Astrocyte of the spinal cord (primary cell): Measurements from ENCODE around the gene PPP1CA.

Source experiments
- DNase-seq: peaks from one replicate; pipeline ENCODE4 v3.0.0; 2011; ENCODE audit warnings: low read depth, low spot score
- H3K4me3 ChIP-seq: 2 replicates; pipeline ENCODE4 v1.5.1; 2011; ENCODE audit warnings: low read depth, mild to moderate bottlenecking, low read length, moderate library complexity
- CTCF ChIP-seq: IDR thresholded peaks from 2 replicates; pipeline ENCODE4 v1.5.1; 2012; ENCODE audit warnings: low read depth, mild to moderate bottlenecking, low read length, inconsistent platforms
- in situ Hi-C: cut with HindIII; loops from 2 replicates; pipeline ENCODE4 v1.10.0; 2017; ENCODE audit warnings: low sequenced_read_pairs

Gene PPP1CA

GRCh38 chr11:67349457-67349856, 52.2 kb downstream of the PPP1CA start:
- in situ Hi-C loops: no loop called here
- no peak for DNase-seq

GRCh38 chr11:67349036-67349435, 52.6 kb downstream of the PPP1CA start:
- no peak for DNase-seq
- H3K4me3 ChIP-seq: no peak overlapping the region
- in situ Hi-C loops: no loop called here
- TF ChIP-seq CTCF: no peak

More at GRCh38 chr11:67349457-67349856, 52.2 kb downstream of the PPP1CA start:
- no peak for TF ChIP-seq CTCF
- no peak overlapping the region for H3K4me3 ChIP-seq
